Ishikawa (cell line): ENCODE measurements around the gene HEBP2.

Experiments used
- CEBPB ChIP-seq: IDR thresholded peaks from 2 replicates; pipeline ENCODE4 v1.6.1; 2012
- EGR1 ChIP-seq: IDR thresholded peaks from 2 replicates; pipeline ENCODE4 v1.6.1; 2012

DNA sequence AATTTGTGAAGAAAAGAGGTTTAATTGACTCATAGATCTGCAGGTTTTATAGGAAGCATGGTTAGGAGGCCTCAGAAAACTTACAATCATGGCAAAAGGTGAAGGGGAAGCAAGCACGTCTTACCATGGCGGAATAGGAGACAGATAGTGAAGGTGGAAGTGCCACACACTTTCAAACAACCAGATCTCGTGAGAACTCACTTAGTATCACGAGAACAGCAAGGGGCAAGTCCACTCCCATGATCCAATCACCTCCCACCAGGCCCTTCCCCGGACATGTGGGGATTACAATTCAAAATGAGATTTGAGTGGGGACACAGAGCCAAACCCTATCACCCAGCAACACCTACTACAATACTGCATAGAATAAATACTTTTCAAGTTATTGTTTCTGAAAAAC, 7.3 kb upstream of the HEBP2 start:
- TF ChIP-seq EGR1 (no peak), CEBPB (no peak)
